Skin epidermis (tissue), 12 donors: ENCODE measurements around the gene KIF5C.

Experiments
- H3K27ac ChIP-seq, 21 experiments: fragments of 200-600 bp; sonication (generic) in 11 of 21; one replicate each; pipeline ENCODE4 v1.5.0; 2020; ENCODE audit warnings: mild to moderate bottlenecking in 3 of 21, inconsistent platforms in 2 of 21, moderate library complexity in 2 of 21
- H3K4me3 ChIP-seq, 7 experiments: fragments of 200-600 bp; sonication (generic) in 2 of 7; one replicate each; pipeline ENCODE4 v1.5.0; 2020; ENCODE audit warnings: inconsistent platforms in 2 of 7, mild to moderate bottlenecking in 2 of 7, moderate library complexity in 1 of 7

KIF5C gene

GRCh38 chr2:148981781-148982180 lies 106.8 kb downstream of the KIF5C start:
- H3K27ac ChIP-seq, result no peak overlapping the region
- H3K4me3 ChIP-seq, result no peak overlapping the region

DNA sequence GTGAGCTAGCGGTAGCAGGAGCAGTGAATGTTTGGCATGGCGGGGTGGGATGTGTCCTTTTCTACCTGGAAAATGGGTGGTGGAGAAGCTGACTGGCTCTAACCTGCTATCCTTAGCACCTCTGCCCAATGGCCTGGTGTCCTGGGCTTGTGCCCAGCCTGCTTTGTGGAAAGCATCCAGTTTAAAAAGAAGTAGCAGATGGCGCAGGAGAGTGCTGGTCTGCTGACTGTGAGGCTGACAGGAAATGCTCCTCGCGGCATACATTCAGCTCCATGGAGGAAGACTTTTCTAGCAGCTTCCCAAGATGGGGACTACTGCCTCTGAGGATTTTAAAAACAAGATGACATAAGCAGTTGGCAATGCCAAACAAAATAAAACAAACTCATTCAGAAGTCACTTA lies 107.3 kb downstream of the KIF5C start:
- H3K4me3 ChIP-seq, result no peak overlapping the region
- no peak overlapping the region for H3K27ac ChIP-seq

DNA sequence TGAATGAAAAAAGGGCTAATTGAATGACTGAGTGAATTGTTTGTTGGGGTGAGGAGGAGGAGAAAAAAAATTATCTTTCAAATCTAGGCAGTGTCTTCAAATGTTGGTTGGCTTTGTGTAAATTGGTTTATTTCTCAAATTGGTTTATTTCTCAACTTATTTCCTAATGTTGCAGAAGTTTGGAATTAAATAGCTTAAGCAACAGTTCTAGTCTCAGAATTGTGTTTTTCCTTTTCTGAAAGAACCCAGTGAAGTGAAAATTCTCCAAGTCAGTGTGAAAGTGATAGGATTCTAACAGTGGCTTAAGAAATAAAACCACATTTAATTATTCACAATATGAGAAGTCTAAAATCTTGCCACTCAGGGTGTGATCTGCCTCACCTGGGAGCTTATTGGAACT lies 108.9 kb downstream of the KIF5C start:
- H3K4me3 ChIP-seq, result no peak overlapping the region
- H3K27ac ChIP-seq, result no peak overlapping the region

- H3K27ac ChIP-seq, result no peak overlapping the region
- no peak overlapping the region for H3K4me3 ChIP-seq
Observed at GRCh38 chr2:148984449-148984848, 109.4 kb downstream of the KIF5C start.

DNA sequence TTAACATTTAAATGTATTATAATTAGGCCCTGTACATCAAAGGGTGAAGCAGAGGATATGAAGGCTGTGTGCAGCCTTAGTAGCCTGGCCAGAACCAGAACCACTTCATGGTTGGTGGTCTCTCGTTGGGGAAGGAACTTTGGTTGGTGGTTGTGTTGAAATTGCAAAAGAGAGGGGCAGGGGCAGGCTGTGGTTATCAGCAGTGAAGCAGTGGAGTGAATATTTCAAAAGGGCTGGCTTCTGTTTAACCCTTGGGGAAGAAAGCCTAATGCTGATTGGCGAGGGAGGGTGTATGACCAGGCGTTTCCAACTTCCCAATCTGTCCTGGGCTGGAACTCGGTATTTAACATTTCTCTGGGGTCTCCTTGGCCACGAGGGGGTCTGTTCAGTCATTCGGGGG lies 112.3 kb downstream of the KIF5C start:
- H3K4me3 ChIP-seq, result no peak overlapping the region
- H3K27ac ChIP-seq, result no peak overlapping the region

- Histone ChIP-seq H3K27ac (no peak overlapping the region), H3K4me3 (no peak overlapping the region)
Observed at GRCh38 chr2:148988337-148988736, 113.3 kb downstream of the KIF5C start.

GRCh38 chr2:148989882-148990493 lies 115.0 kb downstream of the KIF5C start:
- no peak overlapping the region for H3K4me3 ChIP-seq

GRCh38 chr2:148990968-148991367 lies 115.9 kb downstream of the KIF5C start:
- H3K4me3 ChIP-seq, result no peak overlapping the region

More at GRCh38 chr2:148989882-148990493, 115.0 kb downstream of the KIF5C start:
- H3K27ac ChIP-seq, result no peak overlapping the region

GRCh38 chr2:148992448-148992847 lies 117.4 kb downstream of the KIF5C start:
- Histone ChIP-seq H3K27ac (no peak overlapping the region), H3K4me3 (no peak overlapping the region)

More at GRCh38 chr2:148990968-148991367, 115.9 kb downstream of the KIF5C start:
- H3K27ac ChIP-seq, result no peak overlapping the region

DNA sequence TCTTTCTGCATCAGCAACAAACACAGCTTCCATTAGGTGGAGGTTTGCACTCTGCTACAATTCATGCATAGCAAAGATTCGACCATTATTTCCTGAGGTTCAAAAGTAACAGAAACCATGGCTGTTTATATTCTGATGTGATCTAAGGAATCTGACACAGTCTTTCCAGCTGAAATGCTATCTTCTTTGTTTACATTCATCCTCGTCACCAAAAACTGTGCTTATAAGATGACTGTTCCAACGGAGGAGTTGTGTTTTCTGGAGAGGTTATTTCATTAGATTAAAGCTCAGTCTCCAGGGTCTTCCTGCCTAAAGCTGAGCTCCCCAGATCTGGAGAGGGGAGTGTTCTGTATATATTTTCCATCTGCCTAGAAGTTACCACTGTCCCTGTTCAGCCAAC lies 118.3 kb downstream of the KIF5C start:
- H3K27ac ChIP-seq, result no peak overlapping the region
- H3K4me3 ChIP-seq, result no peak overlapping the region

GRCh38 chr2:148994341-148994740 lies 119.3 kb downstream of the KIF5C start:
- no peak overlapping the region for H3K4me3 ChIP-seq
- H3K27ac ChIP-seq, result no peak overlapping the region

DNA sequence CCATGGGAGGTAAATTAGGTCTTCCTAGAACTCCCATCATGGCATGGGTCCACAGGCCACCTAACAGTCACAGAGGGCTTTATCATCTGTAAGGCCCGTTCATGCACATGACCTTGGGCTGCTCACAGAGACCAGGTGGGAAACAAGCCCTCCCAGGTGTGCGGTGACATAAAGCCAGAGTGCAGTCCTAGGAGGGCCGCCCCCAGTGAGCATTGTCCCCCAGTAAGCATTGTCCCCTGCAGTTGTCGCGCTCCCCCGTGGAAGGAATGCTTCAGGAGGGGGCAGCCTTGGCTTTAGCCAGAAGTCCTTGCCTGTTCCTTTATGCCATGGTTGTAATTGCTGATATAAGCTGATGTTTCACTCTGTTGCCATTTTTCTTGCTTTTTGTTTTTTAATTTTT lies 121.8 kb downstream of the KIF5C start:
- no peak overlapping the region for H3K4me3 ChIP-seq

GRCh38 chr2:148998165-148998830 lies 123.3 kb downstream of the KIF5C start:
- no peak overlapping the region for H3K4me3 ChIP-seq
- H3K27ac ChIP-seq, result no peak overlapping the region

More for the DNA sequence above, 121.8 kb downstream of the KIF5C start:
- H3K27ac ChIP-seq, result no peak overlapping the region

- Histone ChIP-seq H3K27ac (no peak overlapping the region), H3K4me3 (no peak overlapping the region)
Observed at GRCh38 chr2:148998831-148999200, 123.8 kb downstream of the KIF5C start.

GRCh38 chr2:148999451-148999921 lies 124.5 kb downstream of the KIF5C start:
- no peak overlapping the region for H3K4me3 ChIP-seq

GRCh38 chr2:149000158-149000938 lies 125.3 kb downstream of the KIF5C start:
- Histone ChIP-seq H3K4me3 (no peak overlapping the region), H3K27ac (no peak overlapping the region)

More at GRCh38 chr2:148999451-148999921, 124.5 kb downstream of the KIF5C start:
- H3K27ac ChIP-seq, result peak overlapping the region in 1 of 21 experiments; percentile 8

DNA sequence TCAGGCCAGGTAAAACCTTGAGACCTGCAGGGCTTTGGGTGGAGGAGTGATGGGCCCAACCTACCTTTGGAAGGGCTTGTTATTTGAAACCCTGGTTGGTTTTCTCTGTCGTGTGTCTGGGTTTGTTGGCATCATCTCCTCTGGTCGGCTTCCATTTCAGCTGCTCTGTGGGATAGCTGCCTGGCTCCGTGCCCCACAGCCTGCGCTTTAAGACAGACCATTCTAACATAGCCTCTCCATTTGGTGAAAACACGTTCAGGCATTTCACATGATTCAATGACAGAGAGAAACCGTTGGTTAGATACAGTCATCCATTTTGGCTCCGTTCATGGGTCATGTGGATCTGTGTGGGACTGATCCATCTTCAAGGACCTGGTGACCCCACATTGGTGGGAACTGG lies 126.5 kb downstream of the KIF5C start:
- H3K27ac ChIP-seq, result no peak overlapping the region
- H3K4me3 ChIP-seq, result no peak overlapping the region

DNA sequence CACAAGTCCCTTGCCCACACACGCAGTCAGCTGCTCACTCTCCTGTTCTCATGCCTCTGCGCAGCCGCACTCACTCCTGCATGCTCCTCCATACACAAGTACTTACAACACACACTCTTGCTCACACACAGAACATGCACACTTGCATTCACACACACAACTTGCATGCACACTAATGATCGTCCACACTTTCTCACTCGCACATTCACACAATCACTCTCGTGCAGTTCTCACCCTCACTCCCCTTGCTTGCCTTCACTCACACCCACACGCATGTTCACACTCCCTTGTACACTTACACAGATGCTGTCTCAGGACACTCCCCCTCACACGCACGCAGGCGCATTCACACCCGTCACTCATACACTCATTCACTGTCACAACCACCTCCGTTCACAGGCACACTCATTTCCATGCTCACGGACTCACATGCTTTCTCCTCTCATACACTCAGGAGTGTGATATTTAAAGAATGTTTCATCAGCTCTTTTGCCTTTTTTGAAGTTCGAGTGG lies 127.4 kb downstream of the KIF5C start:
- H3K27ac ChIP-seq, result peak overlapping the region in 1 of 21 experiments; percentile 2
- peak overlapping the region in 1 of 7 experiments; percentile 10 for H3K4me3 ChIP-seq

GRCh38 chr2:149002891-149003740 lies 128.1 kb downstream of the KIF5C start:
- Histone ChIP-seq H3K4me3 (peak overlapping the region in 1 of 7 experiments; percentile 10), H3K27ac (peak overlapping the region in 2 of 21 experiments; percentile 2 to 33)
